Measurements from ENCODE around the gene ABITRAM. TPM values are rescaled to one million over a fixed set of nuclear protein-coding genes. Genes with fewer than 3 reads are reported as not detected.
"Not testable (repeated sequence)": the region's sequence is repeated elsewhere in the genome, so short reads cannot be mapped to it uniquely, and the experiment has no call there.

Gene ABITRAM
- polyA plus RNA-seq, 1 donor = 22.7 TPM

- H3K4me3 ChIP-seq (ENCODE audit: low read length) = no peak overlapping the region
- no peaks in the 10 kb centered on the region for H3K4me1 ChIP-seq (ENCODE audit: control insufficient read depth, insufficient read depth, low read length)
- no peaks in the 10 kb centered on the region for H3K27me3 ChIP-seq (ENCODE audit: control insufficient read depth, insufficient read depth, low read length)
- 93% methylated on average over 3 of the region's 5 CpGs for WGBS (ENCODE audit: insufficient coverage, low lambda C conversion rate)
- DNase-seq = no peak
- H3K9me3 ChIP-seq (ENCODE audit: control insufficient read depth, low read depth, low read length) = no peaks in the 10 kb centered on the region
- H3K36me3 ChIP-seq (ENCODE audit: control insufficient read depth, insufficient read depth, low read length) = peaks cover 66% of the 10 kb centered on the region
- H3K27ac ChIP-seq (ENCODE audit: low read length) = no peak overlapping the region
Measured at GRCh38 chr9:108900176-108900575, 34.0 kb upstream of the ABITRAM start.

GRCh38 chr9:108903420-108904103, 30.6 kb upstream of the ABITRAM start:
- no peak overlapping the region for H3K4me3 ChIP-seq (ENCODE audit: low read length)
- H3K36me3 ChIP-seq (ENCODE audit: control insufficient read depth, insufficient read depth, low read length) = peaks cover 74% of the 10 kb centered on the region
- H3K9me3 ChIP-seq (ENCODE audit: control insufficient read depth, low read depth, low read length) = no peaks in the 10 kb centered on the region
- no peaks in the 10 kb centered on the region for H3K27me3 ChIP-seq (ENCODE audit: control insufficient read depth, insufficient read depth, low read length)
- DNase-seq = no peak
- WGBS (ENCODE audit: insufficient coverage, low lambda C conversion rate) = no CpG with 5 or more reads among the region's 2 CpGs
- no peak overlapping the region for H3K27ac ChIP-seq (ENCODE audit: low read length)
- no peaks in the 10 kb centered on the region for H3K4me1 ChIP-seq (ENCODE audit: control insufficient read depth, insufficient read depth, low read length)

GRCh38 chr9:108904161-108904560, 30.0 kb upstream of the ABITRAM start:
- Histone ChIP-seq H3K4me3 (ENCODE audit: low read length) (no peak overlapping the region), H3K36me3 (ENCODE audit: control insufficient read depth, insufficient read depth, low read length) (peaks cover 75% of the 10 kb centered on the region), H3K27ac (ENCODE audit: low read length) (no peak overlapping the region), H3K27me3 (ENCODE audit: control insufficient read depth, insufficient read depth, low read length) (no peaks in the 10 kb centered on the region), H3K4me1 (ENCODE audit: control insufficient read depth, insufficient read depth, low read length) (no peaks in the 10 kb centered on the region), H3K9me3 (ENCODE audit: control insufficient read depth, low read depth, low read length) (no peaks in the 10 kb centered on the region)
- DNase-seq = no peak
- WGBS (ENCODE audit: insufficient coverage, low lambda C conversion rate) = 100% methylated on average over 2 of the region's 3 CpGs

GRCh38 chr9:108905494-108905893, 28.7 kb upstream of the ABITRAM start:
- peaks cover 75% of the 10 kb centered on the region for H3K36me3 ChIP-seq (ENCODE audit: control insufficient read depth, insufficient read depth, low read length)

DNA sequence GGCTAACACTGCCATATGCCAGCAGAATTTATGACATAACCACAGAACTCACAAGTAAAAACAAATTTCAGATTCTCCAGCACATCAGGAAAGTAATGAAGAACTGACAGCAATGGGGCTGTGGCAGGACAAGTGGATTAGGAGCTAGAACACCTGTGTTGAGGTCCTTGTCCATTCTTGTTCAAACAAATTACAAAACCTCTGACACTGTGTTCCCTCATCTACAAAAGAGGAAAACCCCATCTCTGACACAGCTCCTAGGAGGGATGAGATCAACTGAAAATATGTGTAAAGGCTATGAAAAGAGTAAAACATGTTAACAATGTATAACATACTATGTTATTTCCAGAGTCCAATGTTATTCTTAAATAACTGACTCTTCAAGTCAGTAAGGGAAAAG, 23.8 kb upstream of the ABITRAM start:
- DNase-seq = no peak
- Histone ChIP-seq H3K36me3 (ENCODE audit: control insufficient read depth, insufficient read depth, low read length) (peaks cover 60% of the 10 kb centered on the region), H3K4me3 (ENCODE audit: low read length) (no peak overlapping the region), H3K4me1 (ENCODE audit: control insufficient read depth, insufficient read depth, low read length) (no peaks in the 10 kb centered on the region), H3K9me3 (ENCODE audit: control insufficient read depth, low read depth, low read length) (no peaks in the 10 kb centered on the region), H3K27ac (ENCODE audit: low read length) (no peak overlapping the region), H3K27me3 (ENCODE audit: control insufficient read depth, insufficient read depth, low read length) (no peaks in the 10 kb centered on the region)

More at GRCh38 chr9:108905494-108905893, 28.7 kb upstream of the ABITRAM start:
- no peak for DNase-seq
- Histone ChIP-seq H3K4me3 (ENCODE audit: low read length) (no peak overlapping the region), H3K27me3 (ENCODE audit: control insufficient read depth, insufficient read depth, low read length) (no peaks in the 10 kb centered on the region), H3K27ac (ENCODE audit: low read length) (no peak overlapping the region), H3K4me1 (ENCODE audit: control insufficient read depth, insufficient read depth, low read length) (no peaks in the 10 kb centered on the region), H3K9me3 (ENCODE audit: control insufficient read depth, low read depth, low read length) (no peaks in the 10 kb centered on the region)
- WGBS (ENCODE audit: insufficient coverage, low lambda C conversion rate) = 100% methylated on average over 1 of the region's 2 CpGs

GRCh38 chr9:108910914-108911313, 23.3 kb upstream of the ABITRAM start:
- H3K9me3 ChIP-seq (ENCODE audit: control insufficient read depth, low read depth, low read length) = no peaks in the 10 kb centered on the region
- no CpG with 5 or more reads among the region's 2 CpGs for WGBS (ENCODE audit: insufficient coverage, low lambda C conversion rate)
- H3K4me1 ChIP-seq (ENCODE audit: control insufficient read depth, insufficient read depth, low read length) = no peaks in the 10 kb centered on the region
- peaks cover 59% of the 10 kb centered on the region for H3K36me3 ChIP-seq (ENCODE audit: control insufficient read depth, insufficient read depth, low read length)
- DNase-seq = no peak
- H3K27ac ChIP-seq (ENCODE audit: low read length) = no peak overlapping the region
- no peak overlapping the region for H3K4me3 ChIP-seq (ENCODE audit: low read length)
- H3K27me3 ChIP-seq (ENCODE audit: control insufficient read depth, insufficient read depth, low read length) = no peaks in the 10 kb centered on the region

DNA sequence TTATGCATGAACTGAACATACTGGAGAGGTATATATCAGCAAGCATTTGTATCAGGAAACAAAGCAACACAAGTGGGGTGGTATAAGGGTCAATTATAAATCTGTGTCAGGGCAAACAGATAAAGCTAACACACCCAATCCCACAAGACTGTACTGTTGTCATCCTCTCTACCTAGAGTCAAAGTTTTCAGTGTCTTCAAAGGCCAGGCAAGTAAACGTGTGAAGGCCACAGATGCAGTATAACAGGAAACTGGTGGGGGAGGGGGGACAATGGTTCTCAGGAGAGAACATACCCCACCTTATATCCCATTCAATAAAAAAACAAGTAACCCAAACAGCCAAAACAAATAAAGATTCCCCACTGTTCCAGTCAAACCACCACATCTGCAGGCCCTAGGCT, 22.4 kb upstream of the ABITRAM start:
- DNase-seq = no peak
- H3K36me3 ChIP-seq (ENCODE audit: control insufficient read depth, insufficient read depth, low read length) = peaks cover 54% of the 10 kb centered on the region
- H3K27ac ChIP-seq (ENCODE audit: low read length) = no peak overlapping the region
- H3K4me1 ChIP-seq (ENCODE audit: control insufficient read depth, insufficient read depth, low read length) = no peaks in the 10 kb centered on the region
- H3K27me3 ChIP-seq (ENCODE audit: control insufficient read depth, insufficient read depth, low read length) = no peaks in the 10 kb centered on the region
- no CpG with 5 or more reads among the region's 1 CpG for WGBS (ENCODE audit: insufficient coverage, low lambda C conversion rate)
- no peak overlapping the region for H3K4me3 ChIP-seq (ENCODE audit: low read length)
- H3K9me3 ChIP-seq (ENCODE audit: control insufficient read depth, low read depth, low read length) = no peaks in the 10 kb centered on the region

- Histone ChIP-seq H3K27me3 (ENCODE audit: control insufficient read depth, insufficient read depth, low read length) (no peaks in the 10 kb centered on the region), H3K4me3 (ENCODE audit: low read length) (no peak overlapping the region), H3K36me3 (ENCODE audit: control insufficient read depth, insufficient read depth, low read length) (peaks cover 46% of the 10 kb centered on the region), H3K9me3 (ENCODE audit: control insufficient read depth, low read depth, low read length) (no peaks in the 10 kb centered on the region), H3K4me1 (ENCODE audit: control insufficient read depth, insufficient read depth, low read length) (no peaks in the 10 kb centered on the region), H3K27ac (ENCODE audit: low read length) (no peak overlapping the region)
- WGBS (ENCODE audit: insufficient coverage, low lambda C conversion rate) = no CpG with 5 or more reads among the region's 5 CpGs
- no peak for DNase-seq
Measured at GRCh38 chr9:108913391-108913790, 20.8 kb upstream of the ABITRAM start.

DNA sequence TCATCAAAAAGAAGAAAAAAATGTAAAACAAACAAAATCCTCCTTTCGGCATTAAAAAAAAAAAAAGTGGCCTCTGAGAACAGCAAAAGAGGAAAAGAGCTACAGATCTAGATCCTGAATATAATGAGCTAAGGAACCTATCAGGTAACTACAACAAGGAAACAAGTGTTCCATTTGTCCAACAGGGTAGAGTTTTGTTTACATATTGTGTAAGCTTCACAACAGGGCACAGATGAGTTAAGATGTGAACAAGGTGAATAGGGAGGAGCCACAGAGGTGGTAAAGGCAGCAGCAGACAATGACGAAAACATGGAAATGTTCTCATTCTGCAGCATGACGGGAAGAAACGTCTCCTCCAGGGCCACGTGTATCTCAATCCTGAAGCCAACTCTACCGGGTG, 14.7 kb upstream of the ABITRAM start:
- Histone ChIP-seq H3K27me3 (ENCODE audit: control insufficient read depth, insufficient read depth, low read length) (no peaks in the 10 kb centered on the region), H3K27ac (ENCODE audit: low read length) (no peak overlapping the region), H3K4me3 (ENCODE audit: low read length) (no peak overlapping the region), H3K36me3 (ENCODE audit: control insufficient read depth, insufficient read depth, low read length) (peaks cover 54% of the 10 kb centered on the region), H3K4me1 (ENCODE audit: control insufficient read depth, insufficient read depth, low read length) (no peaks in the 10 kb centered on the region), H3K9me3 (ENCODE audit: control insufficient read depth, low read depth, low read length) (no peaks in the 10 kb centered on the region)
- no CpG with 5 or more reads among the region's 6 CpGs for WGBS (ENCODE audit: insufficient coverage, low lambda C conversion rate)
- no peak for DNase-seq

GRCh38 chr9:108920401-108920800, 13.8 kb upstream of the ABITRAM start:
- DNase-seq; H3K4me1 ChIP-seq (ENCODE audit: control insufficient read depth, insufficient read depth, low read length); H3K9me3 ChIP-seq (ENCODE audit: control insufficient read depth, low read depth, low read length); H3K27ac ChIP-seq (ENCODE audit: low read length); H3K27me3 ChIP-seq (ENCODE audit: control insufficient read depth, insufficient read depth, low read length); H3K4me3 ChIP-seq (ENCODE audit: low read length): not testable (repeated sequence)
- H3K36me3 ChIP-seq (ENCODE audit: control insufficient read depth, insufficient read depth, low read length) = peaks cover 59% of the 10 kb centered on the region
- WGBS (ENCODE audit: insufficient coverage, low lambda C conversion rate) = no CpG with 5 or more reads among the region's 1 CpG

DNA sequence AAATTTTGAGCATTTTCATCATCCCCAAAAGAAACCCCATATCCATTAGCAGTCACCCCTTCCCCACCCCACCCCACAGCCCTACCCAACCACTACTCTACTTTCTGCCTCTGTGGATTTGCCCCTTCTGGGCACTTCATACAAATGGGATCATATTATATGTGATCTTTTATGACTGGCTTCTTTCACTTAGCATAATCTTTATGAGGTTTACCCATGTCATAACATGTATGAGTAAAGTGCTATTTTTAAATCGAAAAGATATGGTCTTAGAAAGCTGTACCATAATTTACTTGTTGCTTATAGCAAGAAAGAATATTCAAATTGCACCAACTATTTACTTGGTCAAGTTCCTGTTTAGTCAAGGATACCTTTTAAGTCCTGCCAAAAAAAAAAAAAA, 13.0 kb upstream of the ABITRAM start:
- no peak overlapping the region for H3K4me3 ChIP-seq (ENCODE audit: low read length)
- peaks cover 60% of the 10 kb centered on the region for H3K36me3 ChIP-seq (ENCODE audit: control insufficient read depth, insufficient read depth, low read length)
- DNase-seq = no peak
- H3K27me3 ChIP-seq (ENCODE audit: control insufficient read depth, insufficient read depth, low read length) = no peaks in the 10 kb centered on the region
- WGBS (ENCODE audit: insufficient coverage, low lambda C conversion rate) = 89% methylated on average over 1 of the region's 1 CpG
- no peak overlapping the region for H3K27ac ChIP-seq (ENCODE audit: low read length)
- no peaks in the 10 kb centered on the region for H3K4me1 ChIP-seq (ENCODE audit: control insufficient read depth, insufficient read depth, low read length)
- no peaks in the 10 kb centered on the region for H3K9me3 ChIP-seq (ENCODE audit: control insufficient read depth, low read depth, low read length)

Measured in large intestine (tissue), 3 donors.